WTC11 (cell line): ENCODE results near the gene TAF11L8. TPM values are rescaled to one million over a fixed set of nuclear protein-coding genes. Genes with fewer than 3 reads are reported as not detected.

Source experiments
- total RNA-seq: library from RNA; stranded (reverse); gene quantifications from 3 replicates; pipeline ENCODE4 v1.2.3, GENCODE V29; 2021

TAF11L8 gene
- total RNA-seq, 1 experiment from 2014 or later = not detected

Other genes with a start within 250 kb of the TAF11L8 start
- gene TAF11L2, start 92.7 kb downstream of the TAF11L8 start, total RNA-seq = not detected in 3 replicates
- gene TAF11L3, start 72.6 kb downstream of the TAF11L8 start, total RNA-seq = not detected in 3 replicates
- gene TAF11L4, start 69.2 kb downstream of the TAF11L8 start, total RNA-seq = not detected in 3 replicates
- not detected in 3 replicates for gene TAF11L5, start 65.7 kb downstream of the TAF11L8 start, total RNA-seq
- not detected in 3 replicates for gene TAF11L6, start 62.3 kb downstream of the TAF11L8 start, total RNA-seq
- not detected in 3 replicates for gene TAF11L7, start 5.2 kb downstream of the TAF11L8 start, total RNA-seq
- gene TAF11L9, start 3.4 kb upstream of the TAF11L8 start, total RNA-seq = not detected in 3 replicates
- not detected in 3 replicates for gene TAF11L10, start 6.9 kb upstream of the TAF11L8 start, total RNA-seq
- not detected in 3 replicates for gene TAF11L11, start 13.2 kb upstream of the TAF11L8 start, total RNA-seq
- not detected in 3 replicates for gene TAF11L12, start 19.4 kb upstream of the TAF11L8 start, total RNA-seq
- gene TAF11L13, start 41.1 kb upstream of the TAF11L8 start, total RNA-seq = not detected in 3 replicates
- gene TAF11L14, start 43.5 kb upstream of the TAF11L8 start, total RNA-seq = not detected in 3 replicates